GM19438 (cell line): ENCODE results near the gene NEU2.

ENCODE experiments used
- ATAC-seq: cut with Tn5 transposase; IDR thresholded peaks from one replicate; pipeline ENCODE4 v1.9.1; 2021; ENCODE audit warnings: low read depth; ENCODE audit not compliant: unreplicated experiment

The NEU2 gene

DNA sequence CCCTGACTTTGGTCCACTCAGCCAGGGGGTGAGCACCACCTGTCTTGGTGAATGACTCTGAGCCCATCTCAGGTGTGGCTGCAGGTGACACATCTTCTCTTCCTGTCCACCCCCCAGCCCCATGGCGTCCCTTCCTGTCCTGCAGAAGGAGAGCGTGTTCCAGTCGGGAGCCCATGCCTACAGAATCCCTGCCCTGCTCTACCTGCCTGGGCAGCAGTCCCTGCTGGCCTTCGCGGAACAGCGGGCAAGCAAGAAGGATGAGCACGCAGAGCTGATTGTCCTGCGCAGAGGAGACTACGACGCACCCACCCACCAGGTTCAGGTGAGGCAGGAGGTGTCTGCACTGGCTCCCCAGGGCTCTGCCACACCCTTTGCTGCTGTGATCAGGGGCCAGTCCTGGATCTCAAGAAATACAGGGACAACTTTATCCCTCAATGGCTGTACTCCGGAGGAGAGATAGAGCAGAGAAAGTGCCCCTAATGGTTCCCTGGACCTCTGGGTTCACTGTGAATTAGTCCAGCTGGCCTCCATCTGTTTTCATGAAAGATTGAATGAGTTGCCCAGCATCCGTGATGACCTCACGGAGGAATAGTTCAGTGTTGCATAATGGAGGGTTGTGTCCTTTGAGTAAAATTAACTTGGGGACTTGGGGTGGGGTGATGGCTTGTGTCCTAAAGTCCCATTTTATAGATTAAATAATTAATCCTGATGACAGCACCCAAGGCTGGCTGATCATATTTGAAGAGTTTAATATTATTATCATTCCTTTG lies at the start of gene NEU2:
Gene NEU2 (plus strand): TSS at position 122 of the 770 bp plus-strand sequence. CDS start 0 bp downstream, at position 122.
- no peak for ATAC-seq

DNA sequence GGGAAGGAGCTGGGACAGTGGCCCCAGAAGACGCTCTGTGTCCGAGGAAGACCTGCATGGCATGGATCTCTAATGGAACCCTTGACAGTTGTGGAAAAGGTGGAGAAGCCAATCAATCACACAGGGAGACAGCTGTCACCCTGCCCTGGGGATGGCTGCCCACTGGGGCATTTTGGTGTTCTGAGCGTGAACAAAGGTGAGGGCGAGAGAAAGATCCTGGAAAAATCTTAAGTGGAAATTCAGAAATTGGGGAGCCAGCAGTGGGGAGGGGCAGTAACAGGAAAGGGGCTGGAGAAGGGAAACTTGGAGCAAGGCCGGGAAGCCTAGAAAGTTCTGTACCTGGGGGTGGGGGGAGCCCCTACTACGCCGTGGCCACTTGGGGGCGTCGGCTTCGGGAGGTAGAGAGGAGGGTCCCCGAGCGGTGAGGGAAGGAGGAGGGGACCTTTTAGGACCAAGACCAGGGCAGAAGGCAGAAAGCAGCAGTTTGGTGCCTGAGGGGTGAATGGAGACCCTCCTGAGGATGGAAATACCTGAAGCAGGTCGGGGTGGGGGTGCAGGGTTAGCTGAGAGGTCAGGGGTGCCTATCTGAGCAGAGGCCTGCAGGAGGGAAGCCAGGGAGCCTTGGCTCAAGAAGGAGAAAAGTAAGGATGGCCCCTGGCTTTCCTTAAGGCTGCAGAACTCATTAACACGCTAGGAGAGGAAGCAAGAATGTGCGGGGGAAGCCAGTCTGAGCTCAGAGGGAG lies 49.4 kb upstream of the NEU2 start:
- ATAC-seq: no peak

GRCh38 chr2:232983669-232984140 lies 48.8 kb upstream of the NEU2 start:
- no peak for ATAC-seq

DNA sequence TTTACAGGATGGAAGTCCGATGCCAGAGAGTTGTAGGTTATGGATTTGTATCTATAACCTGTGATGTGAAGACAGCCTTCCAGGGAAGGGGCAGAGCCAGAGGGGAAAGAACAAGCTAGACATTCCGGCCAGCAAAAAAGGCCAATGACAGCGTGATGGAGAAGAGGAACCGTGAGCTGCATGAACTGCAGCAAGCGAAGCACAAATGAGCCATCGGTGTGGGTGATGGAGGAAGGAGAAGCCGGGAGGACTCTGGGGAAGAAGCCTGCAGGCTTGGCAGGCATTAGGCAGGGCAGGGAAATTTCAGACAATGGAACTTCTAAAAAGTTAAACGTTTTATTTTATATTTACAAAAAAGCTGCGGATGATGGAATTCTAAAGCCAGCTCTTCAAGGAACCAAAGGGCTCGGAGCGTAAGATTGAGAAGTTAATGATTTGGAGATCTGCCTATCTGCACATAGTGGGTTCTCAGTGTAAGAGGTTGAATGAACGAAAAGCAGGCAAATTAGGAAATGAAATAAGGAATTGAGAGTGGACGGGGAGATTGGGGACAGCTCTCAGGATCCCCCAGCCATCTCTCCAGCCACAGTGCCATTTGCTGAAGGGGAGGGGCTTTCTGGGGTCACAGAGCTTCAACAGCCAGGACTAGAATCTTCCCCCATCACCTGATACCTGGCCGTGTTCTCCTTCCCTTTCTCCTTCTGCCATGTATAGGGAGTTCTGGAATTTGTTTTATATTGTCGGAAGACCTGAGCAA lies 47.8 kb upstream of the NEU2 start:
- no peak for ATAC-seq

GRCh38 chr2:232986155-232986554 lies 46.3 kb upstream of the NEU2 start:
- no peak for ATAC-seq

DNA sequence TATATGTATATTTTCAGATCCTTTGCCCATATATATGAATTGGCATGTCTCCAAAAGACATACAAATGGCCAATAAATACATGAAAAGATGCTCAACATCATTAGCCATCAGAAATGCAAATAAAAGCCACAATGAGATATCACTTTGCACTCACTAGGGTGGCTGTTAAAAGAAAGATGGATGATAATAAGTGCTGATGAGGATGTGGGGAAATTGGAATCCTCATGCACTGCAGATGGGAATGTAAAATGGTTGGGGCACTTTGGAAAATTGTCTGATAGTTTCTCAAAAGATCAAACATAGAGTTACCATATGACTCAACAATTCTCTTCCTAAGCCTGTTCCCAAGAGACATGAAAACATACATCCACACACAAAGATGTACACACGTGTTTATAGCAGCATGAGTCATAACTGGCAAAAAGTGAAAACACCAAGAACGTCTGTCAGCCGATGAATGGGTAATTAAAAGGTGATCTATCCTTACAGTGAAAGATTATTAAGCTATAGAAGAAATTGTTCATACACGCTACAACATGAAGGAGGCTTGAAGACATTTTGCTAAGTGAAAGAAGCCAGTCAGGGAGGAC lies 39.1 kb upstream of the NEU2 start:
- no peak for ATAC-seq

DNA sequence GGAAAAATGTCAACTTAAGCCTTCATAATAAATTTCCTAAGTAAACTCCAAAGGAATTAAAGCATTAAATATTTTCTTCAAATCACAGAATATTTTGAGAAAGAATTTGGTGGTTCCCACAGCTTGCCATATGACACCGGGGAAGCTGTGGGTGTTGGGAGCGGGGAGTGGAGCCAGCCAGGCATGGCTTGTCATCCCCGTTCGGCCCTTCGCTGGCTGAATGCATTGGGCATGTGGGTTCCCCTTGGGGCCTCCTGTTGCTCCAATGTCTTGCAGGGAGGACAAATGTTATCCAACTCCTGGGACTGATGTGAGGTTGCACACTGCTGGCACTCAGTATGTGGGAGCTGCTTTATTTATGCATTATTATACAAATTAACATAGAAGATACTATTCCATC lies 38.0 kb upstream of the NEU2 start:
- no peak for ATAC-seq

GRCh38 chr2:232997749-232998665 lies 34.5 kb upstream of the NEU2 start:
- no peak for ATAC-seq

GRCh38 chr2:232998666-232998985 lies 33.8 kb upstream of the NEU2 start:
- ATAC-seq: no peak

DNA sequence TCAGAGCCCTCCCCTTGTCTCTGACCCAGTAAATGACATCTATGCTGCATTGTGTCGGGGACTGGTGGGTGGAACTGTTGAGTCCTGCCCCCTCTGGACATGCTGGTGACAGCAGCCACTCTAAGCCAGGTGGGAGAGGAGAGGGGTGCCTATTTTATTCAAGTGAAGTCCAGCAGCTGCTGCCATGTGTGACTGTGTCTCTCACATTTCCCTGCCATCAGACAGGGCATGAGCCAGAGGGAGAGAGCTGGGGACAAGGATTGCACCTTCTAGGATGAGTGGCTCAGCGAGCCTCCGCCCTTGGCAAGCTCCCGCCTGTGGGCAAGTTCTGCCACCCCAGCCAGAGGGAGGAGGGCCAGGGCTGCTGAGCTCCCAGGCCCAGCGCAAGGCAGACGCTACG lies 33.1 kb upstream of the NEU2 start:
- no peak for ATAC-seq

DNA sequence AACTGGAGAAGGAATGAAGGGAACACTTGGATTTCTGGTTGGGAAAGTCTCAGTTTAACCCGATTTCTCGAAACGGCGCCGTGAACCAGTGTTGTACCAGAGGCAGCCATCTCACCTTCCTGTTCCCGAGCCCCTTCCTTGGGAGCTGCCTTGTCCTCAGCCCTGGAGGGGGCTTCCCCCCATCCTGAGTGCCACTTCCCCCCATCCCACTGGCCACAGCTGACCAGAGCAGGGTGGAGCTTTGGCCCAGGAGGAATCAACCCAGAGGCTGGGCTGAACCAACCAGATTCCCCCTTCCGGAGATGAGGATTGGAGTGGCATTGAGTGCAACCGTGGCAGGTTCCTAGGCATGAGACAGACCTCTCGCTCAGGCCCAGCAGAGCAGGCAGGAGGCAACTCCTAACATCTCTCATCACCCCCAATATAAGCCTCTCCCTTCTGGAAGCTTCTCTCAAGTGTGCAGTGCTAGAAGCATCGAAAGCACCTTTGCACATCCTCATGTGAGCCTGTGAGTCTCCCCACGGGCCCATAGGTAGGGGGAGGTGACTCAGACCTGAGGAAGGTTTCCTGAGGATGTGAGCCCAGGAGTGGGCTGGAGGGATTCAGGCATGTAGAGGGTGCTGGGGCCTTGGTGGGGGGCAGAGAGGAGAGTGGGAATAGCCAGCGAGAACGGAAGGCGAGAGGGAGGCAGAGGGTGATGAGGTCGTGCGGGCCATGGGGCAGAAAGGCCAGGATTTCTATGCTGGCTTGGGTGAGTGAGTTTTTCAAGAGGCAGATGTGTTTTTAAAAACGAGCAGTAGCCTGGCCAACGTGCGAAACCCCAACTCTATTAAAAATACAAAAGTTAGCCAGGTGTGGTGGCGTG lies 31.4 kb upstream of the NEU2 start:
- ATAC-seq: no peak

DNA sequence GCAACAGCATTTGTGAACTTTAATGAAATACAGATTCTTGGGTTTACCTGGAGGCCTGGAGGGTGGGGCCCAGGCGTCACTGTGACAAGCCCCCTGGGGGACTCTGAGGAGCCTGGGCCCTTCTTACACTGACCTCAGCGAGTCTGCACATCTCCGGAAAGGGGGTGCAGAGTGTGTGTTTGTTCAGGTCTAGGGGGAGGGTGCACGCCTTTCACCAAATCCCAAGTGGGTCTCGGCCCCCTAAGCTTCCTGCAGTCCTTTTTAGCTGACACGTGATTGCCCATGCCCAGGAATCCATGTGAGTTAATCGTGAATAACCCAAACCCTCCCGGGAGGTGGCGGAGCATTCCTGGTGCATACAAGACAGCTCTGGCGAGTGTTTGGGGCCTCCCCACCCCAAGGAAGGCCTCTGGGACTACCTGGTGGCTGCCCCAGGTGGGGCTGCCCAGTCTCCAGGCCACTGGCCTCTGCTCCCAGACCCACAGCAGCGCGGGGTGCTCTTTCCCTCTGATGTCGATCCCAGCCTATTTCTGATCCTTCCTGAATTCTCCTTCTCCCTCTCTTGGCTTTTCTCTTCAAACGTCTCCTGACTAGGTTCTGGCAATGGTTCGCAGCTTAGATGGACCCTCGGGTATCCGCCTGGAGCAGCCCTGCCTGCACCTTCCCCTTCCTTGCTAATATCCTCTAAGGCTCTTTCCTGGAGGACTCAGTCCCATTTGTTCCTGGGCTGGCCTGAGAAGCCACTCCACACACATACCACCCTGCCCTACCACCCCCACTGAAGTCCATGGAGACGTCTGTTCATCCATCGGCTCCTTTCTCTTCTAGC lies 29.4 kb upstream of the NEU2 start:
- no peak for ATAC-seq

GRCh38 chr2:233003658-233004555 lies 28.6 kb upstream of the NEU2 start:
- ATAC-seq: no peak

DNA sequence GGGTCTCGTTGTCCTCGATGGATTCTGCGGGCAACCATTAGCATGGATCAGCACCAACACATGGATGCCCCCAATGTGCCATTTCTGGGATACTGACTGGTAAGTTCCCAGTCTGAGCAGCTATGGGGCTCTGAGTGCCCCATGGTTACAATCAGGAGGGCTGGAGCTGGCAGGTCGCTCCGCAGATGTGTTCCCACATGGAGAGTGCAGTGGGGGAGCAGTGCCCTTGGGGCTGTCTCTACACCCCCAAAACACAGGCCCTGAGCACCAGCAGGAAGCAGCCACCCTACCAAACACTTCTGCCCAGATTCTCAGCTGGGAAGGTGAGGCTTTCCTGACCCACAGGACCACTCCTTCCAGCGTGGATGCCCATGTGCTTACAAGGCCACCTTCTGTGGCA lies 27.4 kb upstream of the NEU2 start:
- no peak for ATAC-seq

- ATAC-seq: no peak
Measured at GRCh38 chr2:233006648-233007047, 25.8 kb upstream of the NEU2 start.

DNA sequence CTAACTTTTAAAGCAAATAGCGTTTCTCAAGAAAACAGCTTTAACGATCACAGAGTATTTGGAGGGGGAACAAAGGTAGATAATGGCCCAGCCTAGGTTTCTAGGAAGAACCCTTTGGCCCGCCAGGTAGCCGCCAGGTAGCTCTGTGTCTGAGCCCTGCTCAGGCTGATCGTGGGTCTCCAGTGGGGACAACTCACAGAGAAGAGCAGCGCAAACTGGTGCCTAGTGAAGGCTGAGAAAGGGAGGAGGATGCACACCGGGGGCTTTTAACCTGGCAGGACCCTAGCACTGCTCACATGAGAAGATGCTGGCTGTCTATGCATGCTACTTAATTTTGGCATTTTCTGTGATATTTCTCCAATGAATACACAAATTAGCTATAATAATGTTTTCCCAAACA lies 25.2 kb upstream of the NEU2 start:
- ATAC-seq: no peak

DNA sequence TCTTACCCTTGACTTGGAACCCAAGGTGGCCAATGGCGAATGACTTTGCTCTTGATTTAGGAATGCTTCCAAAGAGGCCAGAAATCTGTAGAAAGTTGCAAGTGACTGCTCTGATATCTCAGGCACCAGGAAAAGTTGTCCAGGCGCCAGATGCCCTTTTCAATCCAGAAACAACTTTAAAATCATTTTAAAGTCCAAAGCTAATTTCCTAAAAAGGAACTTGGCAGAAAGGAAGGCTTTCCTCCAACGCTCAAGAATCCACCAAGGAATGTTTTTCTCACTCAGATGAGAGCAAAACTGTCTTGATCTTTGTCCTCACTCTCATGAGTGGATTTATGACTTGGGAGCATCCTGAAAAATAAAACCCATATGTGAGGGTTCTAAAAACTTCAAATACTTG lies 24.7 kb upstream of the NEU2 start:
- no peak for ATAC-seq
